Endothelial cell of umbilical vein (primary cell): Measurements from ENCODE around the gene TRAPPC10.

ENCODE experiments used
- CTCF ChIP-seq, 2 donors: IDR thresholded peaks; 1 replicate in 1 of 2; 2 replicates in 1 of 2; pipeline ENCODE4 v1.5.1; 2011; ENCODE audit warnings: low read length in 2 of 2, mild to moderate bottlenecking in 2 of 2, moderate library complexity in 2 of 2, control low read depth in 1 of 2, inconsistent platforms in 1 of 2, low read depth in 1 of 2; ENCODE audit not compliant: insufficient read depth in 1 of 2; ENCODE audit errors: extremely low read depth in 1 of 2
- EZH2 ChIP-seq: IDR thresholded peaks from 2 replicates; pipeline ENCODE4 v1.6.1; 2012; ENCODE audit warnings: borderline replicate concordance, low read depth, mild to moderate bottlenecking, moderate library complexity, low read length, inconsistent platforms; ENCODE audit not compliant: severe bottlenecking
- MAX ChIP-seq: IDR thresholded peaks from 2 replicates; pipeline ENCODE4 v1.6.1; 2011; ENCODE audit not compliant: insufficient read depth, insufficient read length
- POLR2A ChIP-seq: IDR thresholded peaks from 2 replicates; pipeline ENCODE4 v1.6.1; 2012; ENCODE audit warnings: low read depth, mild to moderate bottlenecking, control low read depth, low read length
- POLR2AphosphoS5 ChIP-seq: IDR thresholded peaks from 2 replicates; pipeline ENCODE4 v1.6.1; 2012; ENCODE audit warnings: low read depth, mild to moderate bottlenecking, control low read depth, low read length, moderate library complexity; ENCODE audit not compliant: insufficient read depth

GRCh38 chr21:44018127-44018526 is 6.0 kb downstream of the TRAPPC10 start:
- TF ChIP-seq EZH2, result no peak
- TF ChIP-seq CTCF (IDR thresholded peaks at IDR 0.05; ENCODE audit: extremely low read depth in 1 of 2, insufficient read depth in 1 of 2, low read depth in 1 of 2, low read length in 2 of 2), result no peak
- no peak for TF ChIP-seq POLR2A
- no peak for TF ChIP-seq POLR2AphosphoS5
- no peak for TF ChIP-seq MAX
